ENCODE data around the gene EFCAB12. TPM values are rescaled to one million over a fixed set of nuclear protein-coding genes. Genes with fewer than 3 reads are reported as not detected.
"Not testable (repeated sequence)": the region's sequence is repeated elsewhere in the genome, so short reads cannot be mapped to it uniquely, and the experiment has no call there.

Gene EFCAB12
- total RNA-seq, 1 experiment from 2014 or later: not detected

- no peak for DNase-seq (ENCODE audit: low read depth)
Observed at GRCh38 chr3:129369711-129370110, 58.7 kb downstream of the EFCAB12 start.

- no peak for DNase-seq (ENCODE audit: low read depth)
Observed at GRCh38 chr3:129367821-129368220, 60.6 kb downstream of the EFCAB12 start.

GRCh38 chr3:129366312-129366831, 62.1 kb downstream of the EFCAB12 start:
- no peak for DNase-seq (ENCODE audit: low read depth)

- DNase-seq (ENCODE audit: low read depth): no peak
Observed at GRCh38 chr3:129365296-129366136, 62.9 kb downstream of the EFCAB12 start.

- not testable (repeated sequence) for DNase-seq (ENCODE audit: low read depth)
Observed at GRCh38 chr3:129364811-129365210, 63.6 kb downstream of the EFCAB12 start.

- not testable (repeated sequence) for DNase-seq (ENCODE audit: low read depth)
Observed at GRCh38 chr3:129363356-129363755, 65.1 kb downstream of the EFCAB12 start.

- DNase-seq (ENCODE audit: low read depth): no peak
Observed at GRCh38 chr3:129360705-129361460, 67.6 kb downstream of the EFCAB12 start.

- DNase-seq (ENCODE audit: low read depth): no peak
Observed at GRCh38 chr3:129360171-129360611, 68.2 kb downstream of the EFCAB12 start.

GRCh38 chr3:129358772-129359371, 69.6 kb downstream of the EFCAB12 start:
- peak; percentile 53 for DNase-seq (ENCODE audit: low read depth)

- DNase-seq (ENCODE audit: low read depth): no peak
Observed at GRCh38 chr3:129358177-129358771, 70.2 kb downstream of the EFCAB12 start.

GRCh38 chr3:129357616-129358015, 70.8 kb downstream of the EFCAB12 start:
- DNase-seq (ENCODE audit: low read depth): no peak

- DNase-seq (ENCODE audit: low read depth): no peak
Observed at GRCh38 chr3:129356756-129357425, 71.5 kb downstream of the EFCAB12 start.

- DNase-seq (ENCODE audit: low read depth): no peak
Observed at GRCh38 chr3:129353589-129353941, 74.9 kb downstream of the EFCAB12 start.

- DNase-seq (ENCODE audit: low read depth): peak; percentile 66
Observed at GRCh38 chr3:129352650-129353588, 75.5 kb downstream of the EFCAB12 start.

- DNase-seq (ENCODE audit: low read depth): no peak
Observed at GRCh38 chr3:129352045-129352444, 76.4 kb downstream of the EFCAB12 start.

Other genes with a start within 250 kb of the EFCAB12 start
- 375 and 380 TPM in 2 replicates for gene CNBP, start 244.7 kb downstream of the EFCAB12 start, total RNA-seq (2014; rRNA removed; shearing (Covaris generic))
- 203 and 347 TPM in 2 replicates for gene COPG1, start 179.0 kb downstream of the EFCAB12 start, total RNA-seq (2014; rRNA removed; shearing (Covaris generic))
- gene HMCES, start 149.8 kb downstream of the EFCAB12 start, total RNA-seq (2014; rRNA removed; shearing (Covaris generic)): 41.4 and 46.4 TPM in 2 replicates
- 43.2 and 48.2 TPM in 2 replicates for gene MBD4, start 11.3 kb upstream of the EFCAB12 start, total RNA-seq (2014; rRNA removed; shearing (Covaris generic))
- 8.5 and 14.7 TPM in 2 replicates for gene IFT122, start 11.6 kb upstream of the EFCAB12 start, total RNA-seq (2014; rRNA removed; shearing (Covaris generic))
- gene RHO, start 100.0 kb upstream of the EFCAB12 start, total RNA-seq (2014; rRNA removed; shearing (Covaris generic)): 0.05 TPM in 1 of 2 replicates, not detected in the other
- not detected in 2 replicates for gene H1-8, start 114.5 kb upstream of the EFCAB12 start, total RNA-seq (2014; rRNA removed; shearing (Covaris generic))
- gene PLXND1, start 178.0 kb upstream of the EFCAB12 start, total RNA-seq (2014; rRNA removed; shearing (Covaris generic)): 76.9 and 126 TPM in 2 replicates